Fibroblast of pulmonary artery (primary cell): ENCODE measurements around the gene GRM7.

ENCODE experiments used
- DNase-seq: peaks from one replicate; pipeline ENCODE4 v3.0.0-alpha.2; 2010; ENCODE audit warnings: low read depth
- H3K4me3 ChIP-seq: replicated peaks from 2 replicates; pipeline ENCODE4 v1.5.1; 2011; ENCODE audit warnings: low read depth, mild to moderate bottlenecking, control low read depth, low read length, moderate library complexity
- TF ChIP-seq, protein P1 (sequence below): IDR thresholded peaks from 2 replicates; pipeline ENCODE4 v1.5.1; 2011; ENCODE audit warnings: mild to moderate bottlenecking, control low read depth, low read length, inconsistent platforms; ENCODE audit errors: missing control alignments

Gene GRM7

DNA sequence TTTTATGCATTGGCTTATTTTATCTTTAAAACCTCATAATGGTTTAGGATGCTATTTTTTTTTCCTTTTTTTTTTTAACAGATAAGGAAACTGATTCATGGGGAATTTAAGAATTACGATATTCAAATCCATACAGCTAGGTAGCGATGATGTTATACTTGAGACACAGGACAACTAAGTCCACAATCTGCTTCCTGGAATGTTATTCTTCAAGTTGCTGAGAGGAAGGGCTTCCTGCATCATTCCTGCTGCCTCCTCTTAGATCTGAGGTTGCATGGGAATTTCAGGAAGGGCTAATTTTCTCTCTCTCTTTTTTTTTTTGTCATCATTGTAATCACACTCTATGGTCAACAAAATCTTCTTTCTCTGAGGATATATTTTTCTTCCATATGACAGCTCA, 595.5 kb downstream of the GRM7 start:
- no peak for DNase-seq
- TF ChIP-seq, protein P1, sequence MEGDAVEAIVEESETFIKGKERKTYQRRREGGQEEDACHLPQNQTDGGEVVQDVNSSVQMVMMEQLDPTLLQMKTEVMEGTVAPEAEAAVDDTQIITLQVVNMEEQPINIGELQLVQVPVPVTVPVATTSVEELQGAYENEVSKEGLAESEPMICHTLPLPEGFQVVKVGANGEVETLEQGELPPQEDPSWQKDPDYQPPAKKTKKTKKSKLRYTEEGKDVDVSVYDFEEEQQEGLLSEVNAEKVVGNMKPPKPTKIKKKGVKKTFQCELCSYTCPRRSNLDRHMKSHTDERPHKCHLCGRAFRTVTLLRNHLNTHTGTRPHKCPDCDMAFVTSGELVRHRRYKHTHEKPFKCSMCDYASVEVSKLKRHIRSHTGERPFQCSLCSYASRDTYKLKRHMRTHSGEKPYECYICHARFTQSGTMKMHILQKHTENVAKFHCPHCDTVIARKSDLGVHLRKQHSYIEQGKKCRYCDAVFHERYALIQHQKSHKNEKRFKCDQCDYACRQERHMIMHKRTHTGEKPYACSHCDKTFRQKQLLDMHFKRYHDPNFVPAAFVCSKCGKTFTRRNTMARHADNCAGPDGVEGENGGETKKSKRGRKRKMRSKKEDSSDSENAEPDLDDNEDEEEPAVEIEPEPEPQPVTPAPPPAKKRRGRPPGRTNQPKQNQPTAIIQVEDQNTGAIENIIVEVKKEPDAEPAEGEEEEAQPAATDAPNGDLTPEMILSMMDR = no peak
- no peak overlapping the region for H3K4me3 ChIP-seq

GRCh38 chr3:7461202-7461825, 600.4 kb downstream of the GRM7 start:
- H3K4me3 ChIP-seq = no peak overlapping the region
- TF ChIP-seq, protein P1 = no peak
- DNase-seq = no peak

GRCh38 chr3:7469866-7470265, 609.0 kb downstream of the GRM7 start:
- TF ChIP-seq, protein P1 = no peak
- no peak for DNase-seq

DNA sequence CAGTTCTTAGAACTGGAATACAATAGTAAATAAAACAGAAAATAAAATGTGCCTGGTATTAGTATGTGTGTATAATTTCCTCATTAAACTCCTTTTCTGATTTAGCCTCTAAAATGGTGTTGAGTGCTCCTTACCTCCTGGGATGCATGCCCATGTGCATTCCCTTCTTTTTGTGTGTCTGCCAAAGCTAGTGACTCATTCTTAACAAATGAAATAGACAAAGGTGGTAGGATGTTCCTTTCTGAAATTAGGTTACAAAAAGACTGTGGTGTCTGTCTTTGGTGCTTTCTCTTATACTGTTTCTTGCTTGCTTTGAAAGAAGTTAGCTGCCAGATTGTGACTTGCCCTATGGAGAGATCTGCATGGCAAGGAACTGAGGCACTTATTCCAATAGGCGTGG, 623.7 kb downstream of the GRM7 start:
- no peak overlapping the region for H3K4me3 ChIP-seq
- DNase-seq = peak; percentile 72
- TF ChIP-seq, protein P1 = no peak

More at GRCh38 chr3:7469866-7470265, 609.0 kb downstream of the GRM7 start:
- H3K4me3 ChIP-seq = no peak overlapping the region

DNA sequence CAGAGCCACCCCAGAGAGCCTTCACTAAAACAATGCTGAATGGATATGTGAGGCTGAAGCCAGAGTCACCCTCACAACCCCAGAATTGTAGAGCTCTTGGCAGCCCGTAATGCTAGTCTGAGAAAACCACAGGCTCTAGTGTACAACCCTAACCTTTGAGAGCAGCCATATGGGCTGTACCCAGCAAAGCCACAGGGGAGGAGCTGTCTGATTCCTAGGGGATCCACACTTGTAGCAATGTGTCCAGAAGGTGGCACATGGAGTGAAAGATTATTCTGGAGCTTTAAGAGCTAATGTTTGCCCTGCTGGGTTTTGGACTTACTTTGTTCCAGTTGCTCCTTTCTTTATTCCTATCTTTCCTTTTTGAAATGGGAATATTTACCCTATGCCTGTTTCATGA, 626.8 kb downstream of the GRM7 start:
- no peak overlapping the region for H3K4me3 ChIP-seq
- TF ChIP-seq, protein P1 = no peak
- DNase-seq = no peak

DNA sequence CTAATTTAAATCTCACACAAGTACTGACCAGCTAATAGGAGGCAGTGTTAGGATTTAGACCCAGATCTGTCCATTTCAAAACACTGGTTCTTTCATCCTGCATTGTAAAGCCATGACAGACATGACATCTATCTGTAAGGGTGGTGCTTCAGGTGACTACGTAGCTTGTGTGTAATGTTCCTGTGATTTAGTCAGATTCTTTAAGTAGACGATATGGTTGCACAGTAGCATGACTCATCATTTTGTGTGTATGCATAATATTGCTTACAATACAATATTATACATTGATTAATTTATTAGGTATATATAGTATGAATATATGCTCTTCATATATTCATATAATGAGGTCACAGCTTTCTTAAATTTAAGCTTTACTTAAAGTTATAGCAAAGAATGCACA, 628.5 kb downstream of the GRM7 start:
- TF ChIP-seq, protein P1 = no peak
- no peak overlapping the region for H3K4me3 ChIP-seq
- peak; percentile 22 for DNase-seq

GRCh38 chr3:7498715-7499114, 637.8 kb downstream of the GRM7 start:
- no peak for DNase-seq
- H3K4me3 ChIP-seq = no peak overlapping the region
- TF ChIP-seq, protein P1 = no peak
